SK-N-SH treated with all-trans-retinoic acid at 6 μM for 48 hours (cell line): Measurements from ENCODE around the gene PIGM.

Source experiments
- ATAC-seq: fragments of 200-7000 bp; cut with Tn5 transposase; 3 replicates; pipeline ENCODE4 v1.9.1; 2020; ENCODE audit warnings: mild to moderate bottlenecking, moderate library complexity
- ARNTL ChIP-seq: fragments of 450-650 bp; formaldehyde crosslinking; IDR thresholded peaks from 2 replicates; pipeline ENCODE4 v1.5.0; 2020; ENCODE audit warnings: low read depth, mild to moderate bottlenecking, moderate library complexity, borderline replicate concordance
- CREB5 ChIP-seq: fragments of 250-450 bp; sonication (Bioruptor Pico); IDR thresholded peaks from 2 replicates; pipeline ENCODE4 v1.5.1; 2020; ENCODE audit warnings: low read depth, mild to moderate bottlenecking, moderate library complexity
- CSDC2 ChIP-seq: fragments of 250-450 bp; sonication (Bioruptor Pico); IDR thresholded peaks from 2 replicates; pipeline ENCODE4 v1.5.0; 2020; ENCODE audit warnings: mild to moderate bottlenecking, moderate library complexity
- CSRNP3 ChIP-seq: fragments of 250-450 bp; sonication (Bioruptor Pico); IDR thresholded peaks from 2 replicates; pipeline ENCODE4 v1.5.1; 2021; ENCODE audit warnings: mild to moderate bottlenecking, moderate library complexity
- GLIS3 ChIP-seq: fragments of 250-450 bp; sonication (Bioruptor Pico); IDR thresholded peaks from 2 replicates; pipeline ENCODE4 v1.5.0; 2020; ENCODE audit warnings: mild to moderate bottlenecking, moderate library complexity
- ISL1 ChIP-seq: fragments of 250-450 bp; sonication (Bioruptor Pico); IDR thresholded peaks from 2 replicates; pipeline ENCODE4 v2.1.2; 2022; ENCODE audit warnings: mild to moderate bottlenecking, moderate library complexity
- PATZ1 ChIP-seq: fragments of 250-450 bp; sonication (Bioruptor Pico); IDR thresholded peaks from 2 replicates; pipeline ENCODE4 v1.8.0; 2020; ENCODE audit warnings: mild to moderate bottlenecking, moderate library complexity, borderline replicate concordance
- POU6F1 ChIP-seq: fragments of 250-450 bp; sonication (Bioruptor Pico); IDR thresholded peaks from 2 replicates; pipeline ENCODE4 v1.8.0; 2021; ENCODE audit warnings: low read depth, mild to moderate bottlenecking, moderate library complexity, borderline replicate concordance
- PPARA ChIP-seq: fragments of 250-450 bp; sonication (Bioruptor Pico); IDR thresholded peaks from 2 replicates; pipeline ENCODE4 v1.5.0; 2020; ENCODE audit warnings: mild to moderate bottlenecking, borderline replicate concordance
- RARB ChIP-seq: fragments of 250-450 bp; sonication (Bioruptor Pico); IDR thresholded peaks from 2 replicates; pipeline ENCODE4 v1.8.0; 2021; ENCODE audit warnings: mild to moderate bottlenecking, moderate library complexity
- TCF4 ChIP-seq: fragments of 250-450 bp; sonication (Bioruptor Pico); IDR thresholded peaks from 2 replicates; pipeline ENCODE4 v1.8.0; 2021; ENCODE audit warnings: mild to moderate bottlenecking, moderate library complexity, borderline replicate concordance
- TOX ChIP-seq: fragments of 250-450 bp; sonication (Bioruptor Pico); IDR thresholded peaks from 2 replicates; pipeline ENCODE4 v1.8.0; 2021; ENCODE audit warnings: mild to moderate bottlenecking, moderate library complexity, borderline replicate concordance
- TSHZ2 ChIP-seq: fragments of 250-450 bp; sonication (Bioruptor Pico); IDR thresholded peaks from 2 replicates; pipeline ENCODE4 v1.5.0; 2020; ENCODE audit warnings: mild to moderate bottlenecking, moderate library complexity
- ZC3H10 ChIP-seq: fragments of 250-450 bp; sonication (Bioruptor Pico); IDR thresholded peaks from 2 replicates; pipeline ENCODE4 v1.5.1; 2021; ENCODE audit warnings: mild to moderate bottlenecking, moderate library complexity
- ZFP3 ChIP-seq: fragments of 250-450 bp; sonication (Bioruptor Pico); IDR thresholded peaks from 2 replicates; pipeline ENCODE4 v1.5.0; 2020; ENCODE audit warnings: mild to moderate bottlenecking, moderate library complexity
- ZFP30 ChIP-seq: fragments of 450-650 bp; formaldehyde crosslinking; IDR thresholded peaks from 2 replicates; pipeline ENCODE4 v1.5.0; 2022; ENCODE audit warnings: mild to moderate bottlenecking, moderate library complexity
- ZNF565 ChIP-seq: fragments of 450-650 bp; formaldehyde crosslinking; conservative IDR thresholded peaks from 2 replicates; pipeline ENCODE4 v1.5.0; 2020; ENCODE audit warnings: low read depth, mild to moderate bottlenecking, moderate library complexity
- ZNF70 ChIP-seq: fragments of 450-650 bp; formaldehyde crosslinking; IDR thresholded peaks from 2 replicates; pipeline ENCODE4 v1.5.0; 2020; ENCODE audit warnings: mild to moderate bottlenecking, moderate library complexity

PIGM gene

GRCh38 chr1:160079448-160079847 is 47.7 kb upstream of the PIGM start:
- no peak for ATAC-seq
- TF ChIP-seq ZC3H10 (no peak), ZFP3 (CRISPR knock-in tag) (no peak), TCF4 (CRISPR knock-in tag) (no peak), ISL1 (no peak), RARB (CRISPR knock-in tag) (no peak), PPARA (CRISPR knock-in tag) (no peak), ZFP30 (CRISPR knock-in tag) (no peak), CSRNP3 (CRISPR knock-in tag) (no peak)

- ATAC-seq: peak; percentile 88
Observed at GRCh38 chr1:160078512-160079195, 46.9 kb upstream of the PIGM start.

GRCh38 chr1:160077486-160077885 is 45.7 kb upstream of the PIGM start:
- TF ChIP-seq TOX (CRISPR knock-in tag) (no peak), ZNF70 (no peak), TSHZ2 (CRISPR knock-in tag) (no peak), ISL1 (no peak), RARB (CRISPR knock-in tag) (no peak), ZNF565 (no peak), CREB5 (CRISPR knock-in tag) (no peak)
- TF ChIP-seq, all 23 proteins: peak for 0
- ATAC-seq: no peak

More at GRCh38 chr1:160078512-160079195, 46.9 kb upstream of the PIGM start:
- no peak for TF ChIP-seq RARB (CRISPR knock-in tag)
- TF ChIP-seq CSDC2 (CRISPR knock-in tag): no peak
- TF ChIP-seq, all 23 proteins: peak for 0

- TF ChIP-seq GLIS3 (CRISPR knock-in tag): no peak
- no peak for TF ChIP-seq ARNTL (CRISPR knock-in tag)
- no peak for TF ChIP-seq CREB5 (CRISPR knock-in tag)
- TF ChIP-seq TOX (CRISPR knock-in tag): no peak
- no peak for TF ChIP-seq ZFP30 (CRISPR knock-in tag)
- TF ChIP-seq PATZ1: no peak
- no peak for TF ChIP-seq TSHZ2 (CRISPR knock-in tag)
- no peak for TF ChIP-seq POU6F1 (CRISPR knock-in tag)
- ATAC-seq: no peak
Observed at GRCh38 chr1:160076295-160076694, 44.5 kb upstream of the PIGM start.
